WTC11 (cell line): ENCODE measurements around the gene PLXNB2. TPM values are rescaled to one million over a fixed set of nuclear protein-coding genes. Genes with fewer than 3 reads are reported as not detected.

ENCODE experiments used
- ATAC-seq: fragments of 200-7000 bp; cut with Tn5 transposase; 2 replicates; pipeline ENCODE4 v1.10.0; 2021; ENCODE audit warnings: mild to moderate bottlenecking, moderate library complexity
- CTCF ChIA-PET: fragments of 300-600 bp; sonication (Branson Sonifier 250); formaldehyde crosslinking; loops from one replicate; lab custom pipeline; 2021; ENCODE audit warnings: antibody characterized with exemption; lab: Charles Lee
- POLR2A ChIA-PET: fragments of 350-600 bp; sonication (Branson Sonifier 250); formaldehyde crosslinking; loops from one replicate; lab custom pipeline; 2021; ENCODE audit warnings: antibody characterized with exemption; lab: Charles Lee
- DNase-seq: peaks from one replicate; pipeline ENCODE4 v3.0.0; 2021; ENCODE audit warnings: low spot score
- H3K27ac Mint-ChIP-seq: 2 replicates; pipeline ENCODE4 v1.8.0; 2021; ENCODE audit warnings: mixed read lengths
- H3K27me3 Mint-ChIP-seq: 2 replicates; pipeline ENCODE4 v1.8.0; 2021; ENCODE audit warnings: low read depth, mild to moderate bottlenecking, moderate library complexity, mixed read lengths
- H3K36me3 Mint-ChIP-seq: 2 replicates; pipeline ENCODE4 v1.8.0; 2021; ENCODE audit warnings: mixed read lengths
- H3K4me1 Mint-ChIP-seq: 2 replicates; pipeline ENCODE4 v1.8.0; 2022; ENCODE audit warnings: mixed read lengths
- H3K4me3 Mint-ChIP-seq: 2 replicates; pipeline ENCODE4 v1.8.0; 2021; ENCODE audit warnings: mild to moderate bottlenecking, moderate library complexity, mixed read lengths
- H3K9me3 Mint-ChIP-seq: 2 replicates; pipeline ENCODE4 v1.8.0; 2021; ENCODE audit warnings: mixed read lengths
- ATF1 ChIP-seq: sonication (generic); formaldehyde crosslinking; IDR thresholded peaks from 2 replicates; pipeline ENCODE4 v1.8.1; 2023; ENCODE audit warnings: mild to moderate bottlenecking, moderate library complexity, missing genetic modification reagents
- ATF2 ChIP-seq: sonication (generic); formaldehyde crosslinking; IDR thresholded peaks from 2 replicates; pipeline ENCODE4 v1.8.1; 2022; ENCODE audit warnings: low read depth, missing genetic modification reagents, borderline replicate concordance
- CREB1 ChIP-seq: sonication (generic); formaldehyde crosslinking; IDR thresholded peaks from 2 replicates; pipeline ENCODE4 v1.8.0; 2023; ENCODE audit warnings: mild to moderate bottlenecking, missing genetic modification reagents
- CTCF ChIP-seq: fragments of 200-600 bp; IDR thresholded peaks from 2 replicates; pipeline ENCODE4 v1.8.0; 2022; ENCODE audit warnings: antibody characterized with exemption
- E2F1 ChIP-seq: sonication (generic); formaldehyde crosslinking; IDR thresholded peaks from 2 replicates; pipeline ENCODE4 v1.8.0; 2022; ENCODE audit warnings: mild to moderate bottlenecking, missing genetic modification reagents
- FOXK1 ChIP-seq: sonication (generic); formaldehyde crosslinking; IDR thresholded peaks from 2 replicates; pipeline ENCODE4 v1.8.0; 2022; ENCODE audit warnings: mild to moderate bottlenecking, moderate library complexity, missing genetic modification reagents
- FOXP1 ChIP-seq: sonication (generic); formaldehyde crosslinking; IDR thresholded peaks from 2 replicates; pipeline ENCODE4 v1.8.0; 2022; ENCODE audit warnings: missing genetic modification reagents, mild to moderate bottlenecking, moderate library complexity, borderline replicate concordance
- GRHL2 ChIP-seq: fragments of 250-450 bp; sonication (Bioruptor Pico); IDR thresholded peaks from 2 replicates; pipeline ENCODE4 v1.8.0; 2022; ENCODE audit warnings: mild to moderate bottlenecking, moderate library complexity; ENCODE audit not compliant: insufficient replicate concordance, severe bottlenecking
- GTF2I ChIP-seq: fragments of 250-450 bp; sonication (Bioruptor Pico); conservative IDR thresholded peaks from 2 replicates; pipeline ENCODE4 v1.4.0; 2021; ENCODE audit warnings: mild to moderate bottlenecking
- HMGXB4 ChIP-seq: sonication (generic); formaldehyde crosslinking; IDR thresholded peaks from 2 replicates; pipeline ENCODE4 v1.8.1; 2023; ENCODE audit warnings: mild to moderate bottlenecking, moderate library complexity, missing genetic modification reagents
- IRF1 ChIP-seq: sonication (generic); formaldehyde crosslinking; IDR thresholded peaks from 2 replicates; pipeline ENCODE4 v1.8.0; 2023; ENCODE audit warnings: missing genetic modification reagents
- STAT6 ChIP-seq: sonication (generic); formaldehyde crosslinking; conservative IDR thresholded peaks from 2 replicates; pipeline ENCODE4 v1.8.1; 2023; ENCODE audit warnings: mild to moderate bottlenecking, low read depth, missing genetic modification reagents, moderate library complexity
- TP53 ChIP-seq: sonication (generic); formaldehyde crosslinking; IDR thresholded peaks from 2 replicates; pipeline ENCODE4 v1.8.1; 2023; ENCODE audit warnings: mild to moderate bottlenecking, missing genetic modification reagents
- ZBTB21 ChIP-seq: sonication (generic); formaldehyde crosslinking; IDR thresholded peaks from 2 replicates; pipeline ENCODE4 v1.8.1; 2023; ENCODE audit warnings: mild to moderate bottlenecking, missing genetic modification reagents, borderline replicate concordance
- total RNA-seq: library from RNA; stranded (reverse); gene quantifications from 3 replicates; pipeline ENCODE4 v1.2.3, GENCODE V29; 2021

PLXNB2 gene
- total RNA-seq, 1 experiment from 2014 or later: 113 TPM

- TF ChIP-seq E2F1 (CRISPR knock-in tag) (no peak), TP53 (CRISPR knock-in tag) (no peak), ZBTB21 (CRISPR knock-in tag) (no peak), CREB1 (CRISPR knock-in tag) (no peak), ATF1 (CRISPR knock-in tag) (no peak), GTF2I (no peak), FOXP1 (CRISPR knock-in tag) (no peak)
These were observed 26.1 kb downstream of the PLXNB2 start (continued) for GRCh38 chr22:50281384-50281760.

- Mint-ChIP-seq H3K27ac (no peak overlapping the region), H3K36me3 (peaks cover 40% of the 10 kb centered on the region), H3K4me3 (no peak overlapping the region), H3K27me3 (no peaks in the 10 kb centered on the region), H3K9me3 (no peaks in the 10 kb centered on the region), H3K4me1 (no peaks in the 10 kb centered on the region)
- DNase-seq (no peak), ATAC-seq (no peak)
- ChIA-PET CTCF (no interaction called here), POLR2A (no interaction called here)
- TF ChIP-seq HMGXB4 (CRISPR knock-in tag) (no peak), ATF2 (CRISPR knock-in tag) (no peak), CTCF (no peak), STAT6 (CRISPR knock-in tag) (no peak), IRF1 (CRISPR knock-in tag) (no peak), FOXK1 (CRISPR knock-in tag) (no peak), GRHL2 (no peak)
These were observed 26.6 kb downstream of the PLXNB2 start for GRCh38 chr22:50280708-50281383.
